T-helper 1 cell treated with Interleukin-12 subunit alpha and Interleukin-12 subunit beta and Interleukin-4 antibody, amounts not matched to agents 30 ng/mL and 1 ng/mL, for 36 hours (primary cell): ENCODE measurements around the gene PGM2. TPM values are rescaled to one million over a fixed set of nuclear protein-coding genes. Genes with fewer than 3 reads are reported as not detected.
"Not testable (repeated sequence)": the region's sequence is repeated elsewhere in the genome, so short reads cannot be mapped to it uniquely, and the experiment has no call there.

ENCODE experiments used
- intact Hi-C: fragments of 100-400 bp; cut with micrococcal nuclease; formaldehyde crosslinking; loops from one replicate; pipeline ENCODE4 v1.15.1; 2024
- total RNA-seq: library from RNA; stranded (reverse); gene quantifications from 2 replicates; pipeline ENCODE4 v1.2.3, GENCODE V29; 2022

The PGM2 gene
- total RNA-seq = 36.2 and 39.8 TPM in 2 replicates

DNA sequence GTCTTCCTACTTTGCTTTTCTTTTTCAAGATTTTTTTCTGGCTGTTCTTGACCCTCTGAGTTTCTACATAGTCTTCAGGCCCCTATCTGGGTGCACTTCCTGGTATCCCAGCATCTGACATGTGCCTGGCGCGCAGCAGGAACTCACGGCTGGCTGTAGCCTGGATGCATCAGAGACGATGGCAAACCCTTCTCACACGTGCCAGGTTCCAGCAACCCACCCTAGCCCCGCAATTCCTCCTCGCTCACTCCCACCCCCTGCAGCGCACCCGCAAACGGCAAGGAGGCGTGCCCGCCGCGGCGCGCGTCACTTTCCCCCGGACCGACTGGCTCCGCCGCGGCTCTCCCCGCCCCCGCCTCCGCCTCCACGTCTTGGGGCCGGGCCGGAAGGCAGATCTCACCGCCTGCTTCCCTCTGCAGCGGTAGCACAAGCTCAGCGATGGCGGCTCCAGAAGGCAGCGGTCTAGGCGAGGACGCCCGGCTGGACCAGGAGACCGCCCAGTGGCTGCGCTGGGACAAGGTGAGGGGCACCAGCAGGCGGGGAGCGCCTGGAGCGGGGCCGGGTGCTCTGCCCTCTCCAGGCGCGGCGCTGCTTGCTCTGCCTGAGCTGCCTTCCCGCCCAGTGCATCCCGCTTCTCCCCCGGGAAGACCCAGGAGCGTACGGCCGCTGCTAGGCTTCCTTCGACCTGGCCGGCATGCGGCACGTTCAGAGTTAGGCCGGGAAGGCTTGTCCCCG, at the start of gene PGM2:
Gene PGM2, plus strand, starts transcription at position 392 of the 735 bp plus-strand sequence. Its CDS starts 47 bp downstream, at position 439.
- intact Hi-C loops = loop anchor here (1.0 to 5.0 kb wide), 11 partner anchors 10 to 1539 kb away; partner anchors contain the start of genes KLF3, RELL1, TBC1D1 and WDR19

GRCh38 chr4:37779896-37780295, 46.6 kb upstream of the PGM2 start:
- intact Hi-C loops = loop anchor here (1.0 to 2.0 kb wide), 3 partner anchors 93 to 327 kb away; partner anchors contain the start of gene RELL1

- intact Hi-C loops = loop anchor here (1.0 to 2.0 kb wide), 3 partner anchors 94 to 327 kb away; partner anchors contain the start of gene RELL1
These were observed 45.9 kb upstream of the PGM2 start for GRCh38 chr4:37780444-37781130.

GRCh38 chr4:37781131-37781455, 45.4 kb upstream of the PGM2 start:
- intact Hi-C loops = loop anchor here (2.0 kb wide), 1 partner anchor 94 kb away; the partner anchor contains the start of gene RELL1

DNA sequence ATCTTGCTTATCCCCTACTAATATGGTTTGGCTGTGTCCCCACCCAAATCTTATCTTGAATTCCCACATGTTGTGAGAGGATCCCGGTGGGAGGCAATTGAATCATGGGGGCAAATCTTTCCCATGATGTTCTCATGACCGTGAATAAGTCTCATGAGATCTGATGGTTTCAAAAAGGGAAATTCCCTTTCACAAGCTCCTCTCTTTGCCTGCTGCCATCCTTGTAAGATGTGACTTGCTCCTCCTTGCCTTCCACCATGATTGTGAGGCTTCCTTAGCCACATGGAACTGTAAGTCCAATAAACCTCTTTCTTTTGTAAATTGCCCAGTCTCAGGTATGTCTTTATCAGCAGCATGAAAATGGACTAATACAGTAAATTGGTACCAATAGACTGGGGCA, 40.2 kb upstream of the PGM2 start:
- intact Hi-C loops = not testable (repeated sequence)

GRCh38 chr4:37787883-37788460, 38.5 kb upstream of the PGM2 start:
- intact Hi-C loops = not testable (repeated sequence)

DNA sequence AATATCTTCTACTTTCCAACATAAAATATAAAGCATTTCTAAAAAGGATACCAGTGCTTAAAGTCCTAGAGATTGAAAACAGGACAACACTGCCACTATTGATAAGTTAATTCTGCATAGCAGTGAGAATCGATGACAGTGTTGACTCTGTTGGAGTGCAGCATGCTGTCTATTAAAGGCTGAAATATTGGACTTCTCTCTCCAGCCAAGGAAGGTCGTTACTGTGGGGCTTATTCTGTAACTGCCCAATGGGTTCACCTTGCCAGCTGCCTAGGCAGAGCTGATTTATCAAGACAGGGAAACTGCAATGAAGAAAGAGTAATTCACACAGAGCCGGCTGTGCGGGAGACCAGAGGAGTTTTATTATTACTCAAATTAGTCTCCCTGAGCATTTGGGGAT, 37.7 kb upstream of the PGM2 start:
- intact Hi-C loops = no loop called here

DNA sequence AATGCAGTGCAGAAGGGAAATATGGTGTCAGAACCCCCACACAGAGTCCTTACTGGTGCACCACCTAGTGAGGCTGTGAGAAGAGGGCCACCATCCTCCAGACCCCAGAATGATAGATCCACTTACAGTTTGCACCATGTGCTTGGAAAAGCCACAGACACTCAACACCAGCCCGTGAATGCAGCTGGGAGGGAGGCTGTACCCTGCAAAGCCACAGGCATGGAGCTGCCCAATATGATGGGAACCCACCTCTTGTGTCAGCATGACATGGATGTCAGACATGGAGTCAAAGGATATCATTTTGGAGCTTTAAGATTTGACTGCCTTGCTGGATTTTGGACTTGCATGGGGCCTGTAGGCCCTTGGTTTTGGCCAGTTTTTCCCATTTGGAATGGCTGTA, 34.2 kb upstream of the PGM2 start:
- intact Hi-C loops = loop anchor here (2.0 kb wide), 1 partner anchor 189 kb away; no protein-coding TSS in a partner anchor

DNA sequence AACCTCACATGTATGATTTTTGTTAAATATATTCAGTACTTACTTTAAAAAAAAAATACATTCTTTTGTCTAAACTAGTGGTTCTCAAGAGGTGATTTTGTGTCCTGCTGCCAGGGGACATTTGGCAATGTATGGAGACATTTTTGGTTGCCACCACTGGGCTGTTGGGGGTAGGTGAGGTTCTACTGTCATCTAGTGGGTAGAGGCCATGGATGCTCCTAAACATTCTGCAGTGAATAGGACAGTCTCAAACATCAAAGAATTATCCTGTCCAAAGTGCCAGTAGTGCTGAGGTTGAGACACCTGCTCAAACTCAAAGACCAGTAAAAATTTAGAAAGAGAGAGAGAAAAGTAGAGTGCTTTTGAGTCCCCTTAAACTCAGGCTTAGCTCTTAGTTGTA, 32.9 kb upstream of the PGM2 start:
- intact Hi-C loops = loop anchor here (1.0 to 2.0 kb wide), 2 partner anchors 191 to 340 kb away; a partner anchor contains a TSS

- intact Hi-C loops = no loop called here
These were observed 32.4 kb upstream of the PGM2 start for GRCh38 chr4:37794056-37794455.

- intact Hi-C loops = no loop called here
These were observed 30.8 kb upstream of the PGM2 start for GRCh38 chr4:37795581-37796195.

- intact Hi-C loops = no loop called here
These were observed 29.1 kb upstream of the PGM2 start for GRCh38 chr4:37797374-37797773.

- intact Hi-C loops = no loop called here
These were observed 28.6 kb upstream of the PGM2 start for GRCh38 chr4:37797923-37798322.

- intact Hi-C loops = no loop called here
These were observed 27.9 kb upstream of the PGM2 start for GRCh38 chr4:37798616-37799015.

- intact Hi-C loops = no loop called here
These were observed 26.4 kb upstream of the PGM2 start for GRCh38 chr4:37799941-37800554.

- intact Hi-C loops = no loop called here
These were observed 24.3 kb upstream of the PGM2 start for GRCh38 chr4:37802068-37802666.

DNA sequence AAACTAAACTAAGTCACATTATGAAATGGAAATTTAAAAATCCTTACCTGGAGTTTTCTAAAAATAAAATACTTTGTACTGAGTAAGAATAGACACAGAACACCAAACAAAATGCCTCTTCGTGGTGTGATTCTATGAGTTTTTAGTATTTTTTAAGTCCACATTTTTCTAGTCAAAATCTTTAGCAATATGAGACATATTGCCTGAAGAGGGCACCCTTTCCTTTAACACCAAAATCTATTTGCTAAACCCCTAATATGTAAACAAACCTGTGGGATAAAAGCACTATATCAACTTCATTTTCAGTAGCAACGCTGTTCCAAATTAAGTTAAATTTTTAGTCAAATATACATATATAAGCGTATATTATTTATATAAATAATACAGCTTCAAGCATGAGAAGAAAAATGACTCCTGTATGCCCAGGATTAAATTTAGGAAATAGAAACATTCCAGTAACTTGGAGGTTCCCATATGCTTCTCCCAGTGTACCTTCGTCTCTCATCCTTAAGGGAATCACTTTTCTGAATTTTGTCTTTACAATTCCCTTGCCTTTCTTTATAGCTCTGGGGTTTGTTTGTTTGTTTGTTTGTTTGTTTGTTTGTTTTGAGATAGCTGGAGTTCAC, 23.0 kb upstream of the PGM2 start:
- intact Hi-C loops = loop anchor here (1.0 kb wide), 6 partner anchors 23 to 928 kb away; partner anchors contain the start of genes PGM2 and TBC1D1

GRCh38 chr4:37805091-37805490, 21.4 kb upstream of the PGM2 start:
- intact Hi-C loops = no loop called here

DNA sequence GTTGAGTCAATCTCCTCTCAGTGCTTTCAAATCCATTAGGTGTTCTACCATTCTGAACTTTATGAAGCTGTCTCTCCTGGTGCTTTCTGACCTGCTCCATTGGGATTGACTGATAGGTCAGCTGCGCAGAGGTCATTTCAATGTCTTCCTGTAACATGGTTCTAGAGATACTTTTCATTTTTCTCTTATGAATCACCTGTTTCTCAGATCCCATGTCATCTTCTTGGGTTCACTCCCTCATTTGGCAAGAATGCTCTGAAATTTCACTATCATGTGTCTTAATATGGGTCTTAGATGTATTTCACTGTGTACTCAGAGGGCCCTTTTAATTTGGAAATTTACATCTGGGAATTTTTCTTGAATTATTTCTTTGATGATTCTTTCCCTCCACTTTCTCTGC, 13.8 kb upstream of the PGM2 start:
- intact Hi-C loops = no loop called here

DNA sequence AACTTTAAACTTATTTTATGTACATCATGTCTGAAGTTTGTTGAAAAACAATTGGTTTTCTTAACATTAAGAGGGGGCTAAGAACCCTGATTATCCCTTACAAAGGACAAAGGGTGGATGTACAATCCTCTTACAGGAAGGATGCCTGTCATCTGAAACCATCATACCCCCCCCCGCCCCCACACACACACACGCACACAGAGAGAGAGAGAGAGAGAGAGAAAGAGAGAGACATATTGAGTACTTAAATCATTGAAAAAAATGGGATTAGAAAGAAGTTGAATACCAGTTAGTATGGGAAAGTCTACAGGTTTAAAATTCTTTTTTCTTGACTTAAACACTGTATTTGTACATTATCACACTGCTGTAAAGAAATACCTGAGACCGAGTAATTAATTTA, 10.9 kb upstream of the PGM2 start:
- intact Hi-C loops = no loop called here
